ENCODE data around the gene SEPTIN5.

Gene SEPTIN5

GRCh38 chr22:19667872-19668740, 46.2 kb upstream of the SEPTIN5 start:
- Histone ChIP-seq H3K9me3 (no peaks in the 10 kb centered on the region), H3K4me1 (ENCODE audit: control insufficient read depth in 1 of 2, insufficient read depth in 1 of 2, low read depth in 1 of 2, low read length in 1 of 2) (peaks cover 6 to 7% of the 10 kb centered on the region in 2 experiments), H3K4me3 (ENCODE audit: low read depth in 1 of 2, low read length in 1 of 2) (no peak overlapping the region), H3K27ac (no peak overlapping the region), H3K27me3 (no peaks in the 10 kb centered on the region), H3K36me3 (no peaks in the 10 kb centered on the region)
- no peak for TF ChIP-seq CTCF (IDR thresholded peaks at IDR 0.05)

- Histone ChIP-seq H3K9me3 (no peaks in the 10 kb centered on the region), H3K27ac (no peak overlapping the region), H3K36me3 (no peaks in the 10 kb centered on the region), H3K4me1 (ENCODE audit: control insufficient read depth in 1 of 2, insufficient read depth in 1 of 2, low read depth in 1 of 2, low read length in 1 of 2) (peaks cover under 1 to 7% of the 10 kb centered on the region in 2 experiments), H3K4me3 (ENCODE audit: low read depth in 1 of 2, low read length in 1 of 2) (no peak overlapping the region), H3K27me3 (no peaks in the 10 kb centered on the region)
- TF ChIP-seq CTCF (IDR thresholded peaks at IDR 0.05): no peak
These were observed 45.6 kb upstream of the SEPTIN5 start for GRCh38 chr22:19668748-19669147.

GRCh38 chr22:19669570-19669969, 44.7 kb upstream of the SEPTIN5 start:
- H3K4me3 ChIP-seq (ENCODE audit: low read depth in 1 of 2, low read length in 1 of 2): no peak overlapping the region
- no peak for TF ChIP-seq CTCF (IDR thresholded peaks at IDR 0.05)
- no peaks in the 10 kb centered on the region for H3K27me3 ChIP-seq
- H3K9me3 ChIP-seq: no peaks in the 10 kb centered on the region
- no peaks in the 10 kb centered on the region for H3K36me3 ChIP-seq
- no peak overlapping the region for H3K27ac ChIP-seq
- peaks cover 0 to 7% of the 10 kb centered on the region in 2 experiments for H3K4me1 ChIP-seq (ENCODE audit: control insufficient read depth in 1 of 2, insufficient read depth in 1 of 2, low read depth in 1 of 2, low read length in 1 of 2)

GRCh38 chr22:19671316-19671715, 43.0 kb upstream of the SEPTIN5 start:
- Histone ChIP-seq H3K27ac (no peak overlapping the region), H3K27me3 (no peaks in the 10 kb centered on the region), H3K9me3 (no peaks in the 10 kb centered on the region), H3K36me3 (no peaks in the 10 kb centered on the region), H3K4me1 (ENCODE audit: control insufficient read depth in 1 of 2, insufficient read depth in 1 of 2, low read depth in 1 of 2, low read length in 1 of 2) (peaks cover 0 to 7% of the 10 kb centered on the region in 2 experiments), H3K4me3 (ENCODE audit: low read depth in 1 of 2, low read length in 1 of 2) (no peak overlapping the region)
- TF ChIP-seq CTCF (IDR thresholded peaks at IDR 0.05): no peak

- TF ChIP-seq CTCF (IDR thresholded peaks at IDR 0.05): no peak
- Histone ChIP-seq H3K27me3 (no peaks in the 10 kb centered on the region), H3K4me1 (ENCODE audit: control insufficient read depth in 1 of 2, insufficient read depth in 1 of 2, low read depth in 1 of 2, low read length in 1 of 2) (peaks cover 0 to 7% of the 10 kb centered on the region in 2 experiments), H3K4me3 (ENCODE audit: low read depth in 1 of 2, low read length in 1 of 2) (no peak overlapping the region), H3K36me3 (no peaks in the 10 kb centered on the region), H3K9me3 (no peaks in the 10 kb centered on the region), H3K27ac (no peak overlapping the region)
These were observed 42.1 kb upstream of the SEPTIN5 start for GRCh38 chr22:19672054-19672776.

Data from neutrophil (primary cell).